Activated CD8-positive, alpha-beta memory T cell treated with anti-CD3 and anti-CD28 coated beads, Interleukin-2, amount 50 U/mL, for 1 hour (primary cell): Measurements from ENCODE around the gene TECPR2.
"Not testable (repeated sequence)": the region's sequence is repeated elsewhere in the genome, so short reads cannot be mapped to it uniquely, and the experiment has no call there.

Experiments
- DNase-seq: peaks from one replicate; pipeline ENCODE4 v3.0.0-alpha.2; 2020; ENCODE audit errors: extremely low read depth

The TECPR2 gene

DNA sequence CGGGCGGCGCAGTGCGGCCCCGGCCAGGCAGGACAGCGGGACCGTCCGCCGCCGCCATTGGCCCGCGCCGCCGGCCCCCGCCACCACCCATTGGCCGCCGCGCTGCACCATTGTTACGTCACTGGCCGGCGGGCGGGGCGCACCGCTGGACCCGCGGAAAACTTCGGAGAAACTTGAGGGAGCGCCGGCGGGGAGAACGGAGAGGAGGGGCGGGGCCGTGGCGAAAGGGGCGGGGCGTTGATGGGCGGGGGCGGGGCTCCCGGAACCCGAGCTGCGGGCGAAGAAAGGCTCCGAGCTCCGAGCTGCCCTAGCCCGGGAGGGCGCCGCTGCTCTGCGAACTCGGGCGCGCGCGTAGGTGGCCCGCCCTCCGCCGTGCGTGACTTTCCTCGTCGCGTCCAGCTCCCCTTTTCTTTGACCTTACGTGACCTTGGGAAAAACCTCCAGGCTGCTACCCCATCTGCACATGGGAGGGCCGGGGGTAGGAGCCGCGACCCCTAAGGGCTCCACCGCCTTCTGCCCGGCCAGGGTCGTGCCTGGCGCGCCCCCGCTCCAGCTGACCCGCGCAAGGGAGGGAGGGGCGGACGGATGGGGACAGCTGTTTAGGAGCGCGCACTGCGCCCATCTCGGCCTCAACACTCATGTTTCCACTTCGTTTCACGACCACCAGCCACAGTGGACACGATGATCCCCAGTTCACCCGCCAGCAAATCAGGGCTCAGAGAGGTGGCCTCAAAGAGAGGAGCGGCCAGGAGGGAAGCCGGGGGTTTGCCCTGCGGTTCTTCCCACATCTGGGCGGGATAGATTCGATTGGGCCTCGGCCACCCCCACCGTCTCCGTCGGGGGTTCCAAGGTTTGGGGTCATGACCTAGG lies 147.2 kb downstream of the TECPR2 start, which contains the start of gene ANKRD9:
TSS of gene ANKRD9 (minus strand) at position 31 of the 870 bp plus-strand sequence. CDS start 1,887 bp downstream, outside the sequence.
- DNase-seq, result peak; percentile 65

DNA sequence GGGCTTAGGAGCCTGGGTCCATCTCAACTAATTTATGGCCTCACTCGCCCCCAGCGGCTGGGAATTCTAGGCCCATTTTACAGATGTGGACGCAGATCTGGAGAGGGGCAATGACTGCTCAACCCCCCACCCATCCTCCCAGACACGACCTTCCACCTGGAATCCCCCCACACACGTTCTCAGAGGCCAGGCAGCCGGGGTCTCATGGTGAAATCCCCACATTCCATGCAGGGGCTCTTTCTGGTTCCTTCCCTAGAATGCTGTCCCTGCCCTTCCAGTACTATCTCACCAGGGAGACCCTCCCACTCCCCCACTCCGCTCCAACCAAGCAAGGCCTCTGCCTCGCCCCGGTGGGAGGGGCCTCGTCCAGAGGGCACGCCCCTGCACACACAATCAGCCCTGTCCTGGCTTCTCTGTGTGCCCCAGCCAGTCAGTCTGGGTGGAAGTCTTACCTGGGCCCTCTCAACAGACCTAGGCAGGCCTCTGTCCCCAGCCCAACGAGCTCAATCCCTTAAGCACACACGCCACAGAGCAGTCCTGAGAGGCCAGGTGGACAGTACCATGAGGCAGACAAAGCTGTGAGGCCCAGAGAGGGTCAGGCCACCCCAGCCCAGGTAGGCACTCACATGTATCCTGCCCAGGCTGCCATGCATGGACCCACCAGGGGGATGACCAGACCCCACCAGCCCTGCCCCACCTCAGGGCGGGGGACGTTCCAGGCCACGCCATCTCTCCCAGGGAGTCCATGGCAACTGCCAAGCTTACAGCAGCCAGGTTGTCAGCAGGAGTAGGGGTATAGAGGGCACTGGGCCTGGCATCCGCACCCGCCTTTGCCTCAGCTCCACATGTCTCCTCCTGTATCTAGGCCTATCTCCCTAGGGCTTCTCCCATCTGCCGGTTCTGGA lies 148.1 kb downstream of the TECPR2 start:
- DNase-seq, result no peak

DNA sequence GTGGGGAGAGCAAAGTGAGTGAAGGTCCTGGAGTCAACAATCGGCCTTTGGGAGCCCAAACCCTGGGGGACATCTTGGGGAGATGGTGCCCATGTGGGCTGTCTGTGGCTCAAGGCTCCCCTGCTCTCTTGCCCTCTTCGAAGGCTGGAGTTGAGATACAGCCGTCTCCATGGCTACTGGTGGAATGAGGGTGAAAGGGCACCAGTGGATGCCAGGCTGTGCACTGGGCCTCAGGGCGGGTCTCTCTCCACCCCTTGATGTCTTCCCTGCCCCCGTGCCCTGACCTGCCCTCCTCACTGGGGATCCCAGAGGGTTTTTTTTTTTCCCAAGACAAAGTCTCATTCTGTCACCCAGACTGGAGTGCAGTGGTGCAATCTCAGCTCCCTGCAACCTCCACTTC lies 148.8 kb downstream of the TECPR2 start:
- DNase-seq, result no peak

DNA sequence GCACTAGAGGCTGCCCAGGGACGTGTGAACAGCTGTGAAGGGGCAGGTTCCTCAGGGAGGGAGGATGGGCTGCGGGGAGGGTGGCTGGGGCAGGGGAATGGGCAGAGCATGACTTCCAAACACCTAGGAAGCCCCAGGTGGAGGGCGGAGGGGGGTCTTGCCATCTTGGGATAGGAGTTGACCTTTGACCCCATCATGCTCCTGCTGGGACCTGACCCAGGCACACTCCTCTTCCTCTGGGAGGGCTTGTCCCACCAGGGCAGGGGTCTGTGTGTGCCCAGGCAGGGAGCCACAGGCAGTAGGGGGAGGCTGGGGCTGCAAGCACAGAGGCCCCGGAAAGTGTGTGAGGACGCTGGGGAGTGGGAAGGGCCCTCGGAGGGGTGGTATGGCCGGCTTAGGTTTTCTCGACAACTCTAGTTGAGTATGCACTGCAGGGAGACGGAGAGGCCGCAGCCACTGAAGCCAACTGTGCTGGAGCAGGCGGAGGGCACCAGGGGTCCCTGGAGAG lies 150.1 kb downstream of the TECPR2 start:
- no peak for DNase-seq

DNA sequence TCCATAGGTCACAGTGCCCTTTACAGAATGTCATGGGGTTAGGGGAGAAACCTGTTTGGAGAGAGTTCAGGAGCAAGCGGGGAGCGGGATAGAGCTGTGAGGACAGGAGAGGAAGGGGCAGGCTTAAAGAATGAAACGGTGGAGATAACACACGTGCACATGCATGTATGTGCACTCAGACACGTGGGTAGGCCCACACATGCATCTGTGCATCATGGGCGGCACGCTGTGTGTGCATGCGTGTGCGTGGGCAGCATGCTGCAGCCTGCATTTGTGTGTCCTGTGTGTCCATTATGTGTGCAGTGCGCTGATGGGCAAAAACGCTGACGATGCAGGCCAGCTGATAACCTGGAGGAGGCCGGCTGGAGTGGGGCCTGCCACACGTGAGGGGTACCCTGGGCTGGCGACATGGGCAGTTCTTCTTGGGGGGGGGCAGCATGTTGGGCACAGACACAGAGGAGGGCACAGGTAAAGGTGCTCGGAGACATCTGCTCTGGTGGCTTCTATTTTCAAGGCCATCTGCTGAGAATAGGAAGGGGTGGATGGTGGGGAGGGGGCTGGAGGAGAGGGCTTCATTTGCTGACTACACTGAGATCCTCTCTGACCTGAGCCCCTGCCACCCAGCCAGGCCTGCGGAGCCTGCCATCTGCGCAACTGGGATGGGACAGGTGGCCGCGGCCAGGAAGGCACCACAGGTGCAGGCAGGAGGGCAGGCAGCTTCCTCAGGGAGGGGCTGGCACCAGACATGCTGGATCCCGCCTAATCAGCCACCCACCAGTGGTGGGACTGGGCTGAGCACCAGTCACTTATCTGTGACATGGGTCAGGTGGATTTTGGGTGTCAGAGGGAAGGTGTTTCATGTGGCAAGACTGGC lies 151.4 kb downstream of the TECPR2 start:
- DNase-seq, result no peak

DNA sequence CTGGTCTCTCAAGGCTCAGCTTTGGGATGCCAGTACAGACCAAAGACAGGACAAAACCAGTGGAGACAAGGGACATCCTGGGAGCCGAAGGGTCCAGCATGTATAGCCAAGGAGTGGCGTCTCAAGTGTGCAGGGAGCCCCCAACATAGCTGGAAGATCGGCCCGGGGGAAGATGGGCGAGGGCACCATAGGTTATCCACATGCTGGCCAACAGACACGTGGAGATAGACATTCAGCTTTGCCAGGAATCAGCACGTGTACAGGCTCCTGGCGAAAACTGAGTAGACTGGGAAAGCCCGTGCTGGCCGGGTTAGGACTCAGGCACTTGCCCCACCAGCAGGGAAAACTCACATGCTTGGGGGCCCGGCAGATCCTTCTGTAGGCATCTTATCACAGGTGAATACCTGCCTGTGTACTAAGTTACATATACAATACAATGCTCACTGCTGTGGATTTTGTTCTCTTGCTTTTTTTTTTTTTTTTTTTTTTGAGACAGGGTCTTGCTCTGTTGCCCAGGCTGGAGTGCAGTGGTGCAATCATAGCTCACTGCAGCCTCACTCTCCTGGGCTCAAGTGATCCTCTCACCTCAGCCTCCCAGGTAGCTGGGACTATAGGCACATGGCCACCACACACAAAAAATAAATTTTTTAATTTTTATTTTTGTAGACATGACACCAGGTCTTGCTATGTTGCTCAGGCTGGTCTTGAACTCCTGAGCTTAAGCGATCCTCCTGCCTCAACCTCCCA lies 152.4 kb downstream of the TECPR2 start:
- DNase-seq, result no peak

DNA sequence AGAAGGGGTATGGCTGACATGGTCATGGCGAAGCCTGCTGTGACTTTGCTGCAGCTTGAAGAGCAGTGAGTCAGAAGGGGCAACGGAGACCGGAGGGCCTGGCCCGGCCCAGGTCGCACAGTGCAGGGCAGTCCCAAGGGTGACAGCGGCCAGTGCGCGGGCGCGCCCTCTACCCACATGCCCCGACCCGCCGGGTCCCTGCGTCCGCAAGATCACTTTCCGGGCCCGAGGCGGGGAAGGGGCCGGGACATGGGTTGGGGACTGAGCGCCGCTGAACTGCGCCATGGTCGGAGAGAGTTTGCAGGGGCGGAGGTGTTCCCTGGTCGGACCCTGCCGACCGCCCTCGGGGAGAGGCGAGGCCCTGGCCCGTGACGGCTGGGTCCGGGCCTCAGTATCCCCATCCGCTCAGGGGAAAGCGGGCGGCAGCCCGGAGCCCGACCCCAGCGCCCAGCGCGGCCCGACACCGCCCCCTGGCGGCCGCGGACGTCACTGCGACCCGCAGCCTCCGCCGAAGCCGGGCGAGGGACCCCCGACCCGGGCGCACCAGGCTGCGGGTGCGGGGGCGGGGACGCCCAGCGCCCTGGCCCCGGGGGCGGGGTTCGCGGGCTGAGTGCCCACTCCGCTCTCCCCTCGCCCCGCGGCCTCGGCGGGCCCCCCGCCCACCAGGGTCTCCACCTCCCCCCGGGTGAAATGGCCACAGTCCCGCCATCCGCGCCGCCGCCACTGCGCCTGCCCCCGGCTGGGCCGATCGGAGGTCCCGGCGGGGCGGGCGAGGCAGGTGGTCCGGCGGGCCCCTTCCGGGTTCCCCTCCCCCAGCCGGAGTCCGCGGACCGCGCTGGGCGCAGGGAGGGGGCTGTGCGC lies 154.0 kb downstream of the TECPR2 start:
- DNase-seq, result no peak

DNA sequence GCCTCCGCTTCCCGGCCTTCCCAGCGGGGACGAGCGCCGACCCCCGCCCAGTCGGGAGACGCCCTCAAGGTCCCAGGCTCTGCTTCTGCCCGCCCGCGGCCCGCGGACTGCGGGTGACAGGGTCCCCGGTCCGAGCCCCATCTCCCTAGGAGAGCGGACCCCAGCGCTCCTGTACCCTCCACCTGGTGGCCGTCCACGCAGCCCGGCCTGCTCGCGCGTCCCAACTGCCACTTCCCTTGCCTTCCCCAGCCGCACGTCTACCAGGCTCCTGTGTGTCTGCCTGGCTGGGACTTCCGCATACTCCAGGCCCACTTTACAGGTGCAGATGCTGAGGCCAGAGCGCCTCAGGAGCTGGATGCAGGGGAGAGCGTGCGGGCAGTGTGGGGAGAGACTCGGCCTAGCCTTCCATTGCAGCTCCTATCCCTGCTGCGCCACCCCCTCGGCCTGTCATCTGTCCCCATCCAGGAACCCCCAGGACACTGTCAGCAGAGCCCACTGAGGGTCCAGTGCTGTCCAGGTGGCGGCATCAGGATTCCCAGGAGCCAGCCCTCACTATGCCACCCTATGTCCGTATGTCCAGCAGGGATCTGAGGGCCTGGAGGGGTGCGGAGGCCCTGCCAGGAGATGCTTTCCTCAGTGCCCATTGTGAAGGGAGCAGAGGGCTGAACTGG lies 154.8 kb downstream of the TECPR2 start:
- no peak for DNase-seq

DNA sequence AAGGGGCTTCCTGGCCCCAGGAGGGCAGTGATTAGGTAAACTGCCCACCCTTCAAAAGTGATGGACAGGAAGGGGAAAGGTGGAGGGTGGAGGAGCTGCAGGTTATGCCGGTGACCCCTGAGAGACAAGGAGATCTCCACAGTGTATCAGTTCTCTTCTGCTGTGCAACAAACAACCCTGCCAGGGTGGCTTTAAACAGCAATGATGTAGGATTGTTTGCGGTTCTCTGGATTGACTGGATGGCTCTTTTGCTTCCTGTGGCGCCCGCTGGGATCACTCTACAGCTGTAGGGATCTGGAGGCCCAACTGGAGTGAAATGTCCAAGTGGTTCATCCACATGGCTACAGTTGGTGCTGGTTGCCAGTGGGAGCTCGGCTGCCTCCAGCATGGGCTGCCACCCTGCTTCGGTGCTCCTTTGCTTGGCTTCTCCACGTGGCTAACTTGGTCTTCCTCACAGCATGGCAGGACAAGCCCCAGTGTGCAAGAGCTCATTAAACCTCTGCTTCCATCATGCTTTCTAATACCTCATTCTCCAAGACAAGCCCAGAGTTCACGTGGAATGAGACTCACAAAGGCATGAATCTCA lies 155.4 kb downstream of the TECPR2 start:
- DNase-seq, result no peak

DNA sequence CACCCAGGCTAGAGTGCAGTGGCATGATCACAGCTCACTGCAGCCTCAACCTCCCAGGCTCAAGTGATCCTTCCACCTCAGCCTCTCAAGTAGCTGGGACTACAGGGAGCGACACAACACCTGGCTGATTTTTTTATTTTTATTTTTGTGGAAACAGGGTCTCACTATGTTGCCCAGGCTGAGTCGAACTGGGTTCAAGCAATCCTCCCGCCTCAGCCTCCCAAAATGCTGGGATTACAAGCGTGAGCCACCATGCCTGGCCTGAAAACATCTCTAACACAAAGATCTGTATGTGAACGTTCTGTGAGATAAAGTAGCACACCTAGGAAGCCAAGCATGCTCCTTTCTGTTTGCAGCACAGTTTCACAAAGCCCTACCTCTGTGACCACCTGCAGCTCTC lies 157.0 kb downstream of the TECPR2 start:
- DNase-seq, result not testable (repeated sequence)

DNA sequence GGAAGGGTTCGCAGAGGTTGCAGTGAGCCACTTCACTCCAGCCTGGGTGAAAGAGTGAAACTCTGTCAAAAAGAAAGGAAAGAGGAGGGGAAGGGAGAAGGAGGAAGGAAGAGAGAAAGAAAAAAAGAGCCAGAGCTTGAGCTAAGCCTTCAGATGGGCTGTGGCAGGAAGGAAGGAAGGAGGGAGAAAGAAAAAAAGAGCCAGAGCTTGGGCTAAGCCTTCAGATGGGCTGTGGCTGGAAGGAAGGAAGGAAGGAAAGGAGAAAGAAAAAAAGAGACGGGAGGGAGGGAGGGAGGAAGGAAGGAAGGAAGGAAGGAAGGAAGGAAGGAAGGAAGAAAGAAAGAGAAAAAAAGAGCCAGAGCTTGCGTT lies 160.4 kb downstream of the TECPR2 start:
- no peak for DNase-seq

DNA sequence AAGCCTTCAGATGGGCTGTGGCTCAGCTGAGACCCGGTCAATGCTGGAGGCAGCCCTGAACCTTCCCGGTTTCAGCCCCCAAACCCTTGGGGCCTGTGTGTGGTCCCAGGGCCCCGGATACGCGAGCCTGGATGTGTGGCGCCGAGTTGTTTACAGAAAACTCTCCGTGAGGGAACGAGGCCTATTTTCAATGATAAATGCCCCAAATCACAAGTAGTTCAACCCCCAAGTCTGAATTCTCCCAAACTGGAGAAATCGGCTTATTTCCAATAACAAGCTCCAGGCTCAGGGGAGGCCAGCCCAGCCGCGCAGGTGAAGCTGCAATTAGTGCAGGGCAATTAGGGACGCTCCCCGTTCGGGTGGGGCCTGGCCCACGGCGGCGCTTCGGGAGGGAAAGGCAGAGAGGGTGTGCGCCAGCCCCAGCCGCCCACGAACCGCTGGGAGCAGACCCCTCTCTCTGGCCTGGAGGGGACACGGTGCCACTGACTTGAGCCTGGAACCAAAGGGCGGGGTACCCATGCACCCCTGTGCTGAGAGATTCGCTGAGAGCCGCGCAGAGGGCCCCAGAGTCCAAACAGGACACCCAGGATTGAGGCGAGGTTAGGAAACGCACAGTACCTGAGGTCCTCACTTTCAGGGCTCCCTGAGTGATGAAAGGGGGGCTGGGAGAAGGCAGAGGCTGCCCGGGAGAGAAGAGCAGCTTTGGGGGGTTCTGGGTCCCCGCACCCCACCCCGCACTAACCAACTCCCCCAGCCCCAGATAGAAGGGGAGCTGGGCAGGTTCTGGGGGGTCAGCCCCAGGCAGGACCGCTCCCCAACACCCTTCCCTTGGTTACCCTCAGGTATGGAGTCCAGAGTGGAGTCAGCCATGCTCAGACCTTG lies 161.1 kb downstream of the TECPR2 start:
- no peak for DNase-seq

DNA sequence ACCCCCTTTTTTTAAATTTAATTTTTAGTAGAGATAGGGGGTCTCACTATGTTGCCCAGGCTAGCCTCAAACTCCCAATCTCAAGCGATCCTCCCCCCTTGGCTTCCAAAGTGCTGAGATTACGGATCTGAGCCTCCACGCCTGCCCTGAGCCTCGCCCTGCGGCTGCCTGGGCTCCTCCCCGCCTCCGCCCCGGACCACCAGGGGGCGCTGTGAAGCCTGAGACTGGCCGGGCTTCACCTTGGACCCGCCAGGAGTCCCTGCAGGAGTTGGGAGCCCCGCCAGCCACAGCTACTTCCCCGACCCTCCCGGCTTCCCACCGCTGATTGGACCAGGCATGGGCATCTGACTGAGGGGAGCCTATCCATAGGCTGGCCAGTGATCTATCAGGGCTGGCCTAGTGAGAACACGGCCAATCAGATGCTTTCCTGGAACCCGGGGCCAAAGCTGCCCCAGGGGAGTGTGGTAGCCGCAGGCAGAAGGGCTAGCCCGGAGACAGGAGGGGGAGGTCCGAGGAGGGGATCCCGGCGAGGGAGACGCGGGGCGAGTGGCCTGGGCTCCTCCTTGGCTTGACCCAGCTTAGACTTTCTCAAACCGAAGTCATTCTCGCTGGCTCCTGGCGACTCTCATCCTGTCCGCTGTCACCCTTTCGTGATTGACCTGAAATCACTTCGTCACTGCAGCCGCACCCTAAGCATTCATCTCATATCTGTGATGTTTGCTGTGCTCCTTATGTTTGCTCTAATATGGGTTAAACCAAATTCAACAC lies 161.9 kb downstream of the TECPR2 start:
- DNase-seq, result peak; percentile 77

DNA sequence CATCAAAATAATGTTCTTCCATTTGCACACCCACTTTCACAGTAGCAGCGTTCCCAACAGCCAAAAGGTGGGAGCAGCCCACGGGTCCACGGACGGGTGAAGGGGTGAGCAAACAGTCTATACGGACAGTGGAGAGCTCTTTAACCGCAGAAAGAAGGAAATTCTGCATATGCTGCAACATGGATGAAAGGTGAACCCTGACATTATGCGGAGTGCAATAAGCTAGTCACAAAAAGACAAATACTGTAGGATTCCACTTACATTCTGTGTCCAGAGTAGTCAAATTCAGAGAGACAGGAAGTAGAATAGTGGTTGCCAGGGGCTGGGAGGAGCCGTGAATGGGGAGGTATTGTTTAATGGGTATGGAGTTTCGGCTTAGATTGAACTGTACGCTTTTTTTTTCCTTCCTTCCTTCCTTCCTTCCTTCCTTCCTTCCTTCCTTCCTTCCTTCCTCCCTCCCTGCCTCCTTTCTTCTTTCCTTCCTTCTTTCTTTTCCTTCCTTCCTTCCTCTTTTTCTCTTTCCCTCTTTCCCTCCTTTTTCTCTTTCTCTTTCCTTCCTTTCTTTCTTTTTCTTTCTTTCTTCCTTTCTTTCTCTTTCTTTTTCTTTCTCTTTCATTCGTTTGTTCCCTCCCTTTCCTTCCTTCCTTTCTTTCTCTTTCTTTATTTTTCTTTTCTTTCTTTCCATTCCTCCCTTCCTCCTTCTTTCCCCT lies 162.6 kb downstream of the TECPR2 start:
- no peak for DNase-seq

DNA sequence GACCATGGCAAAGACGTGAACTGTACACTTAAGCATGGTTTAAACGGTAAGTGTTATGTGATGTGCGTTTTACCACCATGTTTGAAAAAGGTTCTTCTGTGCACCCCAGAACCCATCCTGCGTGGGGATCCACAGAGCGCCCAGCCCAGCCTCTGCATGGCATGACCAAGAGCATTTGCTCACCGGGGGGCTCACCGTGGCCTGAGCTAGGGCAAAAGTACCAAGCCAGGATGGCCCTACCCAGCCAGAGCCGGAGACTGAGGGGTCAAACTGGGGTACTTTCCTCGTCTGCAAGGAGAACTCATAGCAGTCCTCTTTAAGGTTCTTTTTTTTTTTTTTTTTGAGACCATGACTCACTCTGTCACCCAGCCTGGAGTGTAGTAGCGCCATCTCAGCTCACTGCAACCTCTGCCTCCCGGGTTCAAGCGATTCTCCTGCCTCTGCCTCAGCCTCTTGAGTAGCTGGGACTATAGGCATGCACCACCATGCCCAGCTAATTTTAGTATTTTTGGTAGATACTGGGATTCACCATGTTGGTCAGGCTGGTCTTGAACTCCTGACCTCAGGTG lies 163.3 kb downstream of the TECPR2 start:
- no peak for DNase-seq
